Effector memory CD4-positive, alpha-beta T cell (primary cell): ENCODE data around the gene CDK5RAP2.
"Not testable (repeated sequence)": the region's sequence is repeated elsewhere in the genome, so short reads cannot be mapped to it uniquely, and the experiment has no call there.

ENCODE experiments used
- DNase-seq, 3 donors: peaks; one replicate each; pipeline ENCODE4 v3.0.0-alpha.2; 2020
- H3K27ac ChIP-seq: 2 replicates; pipeline ENCODE4 v1.7.0; 2013; ENCODE audit warnings: mild to moderate bottlenecking, low read length, moderate library complexity; ENCODE audit not compliant: insufficient read depth, poor library complexity, severe bottlenecking
- H3K27me3 ChIP-seq: replicated peaks from 2 replicates; pipeline ENCODE4 v1.7.0; 2013; ENCODE audit warnings: mild to moderate bottlenecking, low read length; ENCODE audit not compliant: insufficient read depth, control insufficient read depth, poor library complexity, severe bottlenecking
- H3K36me3 ChIP-seq: 2 replicates; pipeline ENCODE4 v1.7.0; 2013; ENCODE audit warnings: mild to moderate bottlenecking, low read length, moderate library complexity; ENCODE audit not compliant: control insufficient read depth, insufficient read depth
- H3K4me1 ChIP-seq: 2 replicates; pipeline ENCODE4 v1.7.0; 2013; ENCODE audit warnings: low read length, mild to moderate bottlenecking; ENCODE audit not compliant: control insufficient read depth, insufficient read depth, poor library complexity, severe bottlenecking
- H3K4me3 ChIP-seq: 2 replicates; pipeline ENCODE4 v1.7.0; 2013; ENCODE audit warnings: low read length, low read depth, mild to moderate bottlenecking; ENCODE audit not compliant: insufficient read depth, poor library complexity, severe bottlenecking
- H3K9me3 ChIP-seq: 2 replicates; pipeline ENCODE4 v1.7.0; 2013; ENCODE audit warnings: mild to moderate bottlenecking, low read length, moderate library complexity; ENCODE audit not compliant: control insufficient read depth

CDK5RAP2 gene

GRCh38 chr9:120552210-120552704 is 27.7 kb downstream of the CDK5RAP2 start:
- H3K27ac ChIP-seq, H3K9me3 ChIP-seq, DNase-seq, H3K4me1 ChIP-seq, H3K4me3 ChIP-seq, H3K27me3 ChIP-seq: not testable (repeated sequence)
- peaks cover 44% of the 10 kb centered on the region for H3K36me3 ChIP-seq

GRCh38 chr9:120545701-120546550 is 34.0 kb downstream of the CDK5RAP2 start:
- H3K27me3 ChIP-seq = no peaks in the 10 kb centered on the region
- H3K4me3 ChIP-seq = no peak overlapping the region
- no peaks in the 10 kb centered on the region for H3K9me3 ChIP-seq
- peaks cover 77% of the 10 kb centered on the region for H3K36me3 ChIP-seq
- no peak for DNase-seq
- no peak overlapping the region for H3K27ac ChIP-seq
- no peaks in the 10 kb centered on the region for H3K4me1 ChIP-seq

- no peaks in the 10 kb centered on the region for H3K4me1 ChIP-seq
Measured at GRCh38 chr9:120544441-120544840, 35.5 kb downstream of the CDK5RAP2 start.

DNA sequence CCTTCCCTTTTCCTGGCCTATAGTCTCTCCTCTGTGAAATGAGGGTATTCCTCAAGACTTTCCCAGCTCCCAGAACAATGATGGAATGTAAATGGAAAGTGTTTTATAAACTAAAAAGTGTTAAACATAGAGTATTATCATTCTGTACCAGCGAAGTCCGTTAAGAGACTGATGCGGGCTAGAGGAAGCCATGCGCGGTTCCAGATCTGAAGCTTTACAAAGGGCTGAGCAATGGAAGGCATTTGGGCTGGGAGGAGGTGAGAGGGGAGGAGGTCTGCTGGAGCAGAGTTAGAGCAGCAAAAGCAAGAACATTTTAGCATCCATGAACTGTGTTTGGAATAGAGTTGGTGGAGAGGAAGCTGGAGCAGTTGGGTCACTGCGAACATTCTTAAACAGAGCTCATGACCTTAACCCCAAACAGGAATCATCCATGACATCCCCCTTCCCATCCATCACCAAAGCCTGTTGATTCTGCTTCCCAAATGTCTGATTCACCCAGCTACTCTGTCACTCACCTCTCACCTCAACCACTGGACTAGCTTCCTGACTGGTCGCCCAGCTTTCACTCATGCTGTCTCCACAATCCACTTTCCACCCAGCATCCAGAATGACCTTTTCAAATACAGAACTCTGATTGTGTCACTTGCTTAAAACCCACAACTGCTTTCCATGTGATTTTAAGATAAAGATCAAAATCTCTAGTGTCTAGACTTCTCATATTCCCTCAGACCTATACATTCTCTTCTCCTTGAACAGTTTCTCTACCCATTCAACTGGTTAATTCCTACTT is 37.1 kb downstream of the CDK5RAP2 start:
- H3K27me3 ChIP-seq = no peaks in the 10 kb centered on the region
- H3K36me3 ChIP-seq = peaks cover 75% of the 10 kb centered on the region
- H3K4me3 ChIP-seq = no peak overlapping the region
- no peaks in the 10 kb centered on the region for H3K4me1 ChIP-seq
- no peaks in the 10 kb centered on the region for H3K9me3 ChIP-seq
- no peak for DNase-seq
- no peak overlapping the region for H3K27ac ChIP-seq

More at GRCh38 chr9:120544441-120544840, 35.5 kb downstream of the CDK5RAP2 start:
- no peaks in the 10 kb centered on the region for H3K9me3 ChIP-seq
- H3K27ac ChIP-seq = no peak overlapping the region
- H3K27me3 ChIP-seq = no peaks in the 10 kb centered on the region
- H3K36me3 ChIP-seq = peaks cover 77% of the 10 kb centered on the region
- H3K4me3 ChIP-seq = no peak overlapping the region
- no peak for DNase-seq

GRCh38 chr9:120541921-120542320 is 38.0 kb downstream of the CDK5RAP2 start:
- Histone ChIP-seq H3K4me1 (no peaks in the 10 kb centered on the region), H3K36me3 (peaks cover 75% of the 10 kb centered on the region), H3K27ac (no peak overlapping the region), H3K4me3 (no peak overlapping the region), H3K9me3 (no peaks in the 10 kb centered on the region), H3K27me3 (no peaks in the 10 kb centered on the region)
- DNase-seq = no peak

DNA sequence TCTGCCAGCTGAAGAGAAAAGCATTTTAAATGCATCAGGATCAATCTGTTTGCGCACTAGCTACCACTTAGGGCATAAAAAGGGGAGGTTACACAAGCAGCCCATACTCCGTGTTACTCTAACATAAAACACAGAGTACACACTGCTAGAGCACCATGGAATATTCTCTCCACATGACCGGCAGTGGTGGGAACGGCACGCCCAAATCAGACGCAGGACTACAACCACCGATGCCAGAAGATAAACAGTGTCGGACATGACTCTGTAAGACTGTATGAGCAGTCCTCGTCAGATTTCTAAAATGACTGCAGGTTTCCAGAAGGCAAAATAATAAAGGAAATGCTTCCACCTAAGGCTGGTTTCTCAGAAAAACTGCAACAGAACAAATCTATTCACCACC is 40.0 kb downstream of the CDK5RAP2 start:
- Histone ChIP-seq H3K9me3 (no peaks in the 10 kb centered on the region), H3K36me3 (peaks cover 80% of the 10 kb centered on the region), H3K4me3 (no peak overlapping the region), H3K4me1 (no peaks in the 10 kb centered on the region), H3K27me3 (no peaks in the 10 kb centered on the region), H3K27ac (no peak overlapping the region)
- no peak for DNase-seq

DNA sequence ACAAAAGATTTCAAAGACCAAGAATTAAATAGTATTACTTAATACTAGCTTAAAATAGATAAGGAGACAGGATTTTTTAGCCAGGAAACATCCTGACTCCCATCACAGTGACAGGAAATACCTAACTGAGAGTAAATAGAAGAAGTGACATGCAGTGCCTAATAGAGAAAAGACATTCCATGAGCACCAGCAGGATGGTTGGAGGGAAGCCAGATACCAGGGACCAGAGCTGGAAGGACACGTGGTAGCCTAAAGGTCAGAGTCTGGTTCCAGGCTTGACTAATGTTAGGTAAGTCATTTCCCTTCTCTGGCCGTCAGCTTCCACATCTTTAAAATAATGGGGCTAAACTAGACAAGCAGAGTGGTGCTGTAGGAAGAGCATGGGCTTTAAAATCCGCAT is 41.6 kb downstream of the CDK5RAP2 start:
- H3K4me3 ChIP-seq = no peak overlapping the region
- H3K4me1 ChIP-seq = no peaks in the 10 kb centered on the region
- H3K9me3 ChIP-seq = no peaks in the 10 kb centered on the region
- peaks cover 81% of the 10 kb centered on the region for H3K36me3 ChIP-seq
- H3K27me3 ChIP-seq = no peaks in the 10 kb centered on the region
- H3K27ac ChIP-seq = no peak overlapping the region
- DNase-seq = no peak

GRCh38 chr9:120536949-120537640 is 42.9 kb downstream of the CDK5RAP2 start:
- Histone ChIP-seq H3K27me3 (no peaks in the 10 kb centered on the region), H3K36me3 (peaks cover 81% of the 10 kb centered on the region), H3K4me1 (no peaks in the 10 kb centered on the region), H3K4me3 (no peak overlapping the region), H3K9me3 (no peaks in the 10 kb centered on the region), H3K27ac (no peak overlapping the region)
- no peak for DNase-seq

GRCh38 chr9:120536094-120536493 is 43.9 kb downstream of the CDK5RAP2 start:
- peaks cover 79% of the 10 kb centered on the region for H3K36me3 ChIP-seq
- no peak for DNase-seq
- H3K27me3 ChIP-seq = no peaks in the 10 kb centered on the region

More at GRCh38 chr9:120536094-120536493, 43.9 kb downstream of the CDK5RAP2 start:
- H3K9me3 ChIP-seq = no peaks in the 10 kb centered on the region
- no peak overlapping the region for H3K27ac ChIP-seq
- H3K4me3 ChIP-seq = no peak overlapping the region
- H3K4me1 ChIP-seq = no peaks in the 10 kb centered on the region
